DMS153 (cell line): ENCODE results near the gene CILP2.

Experiments used
- DNase-seq: peaks from one replicate; lab custom pipeline; 2025; lab: John Stamatoyannopoulos, UW

Gene CILP2, protein sequence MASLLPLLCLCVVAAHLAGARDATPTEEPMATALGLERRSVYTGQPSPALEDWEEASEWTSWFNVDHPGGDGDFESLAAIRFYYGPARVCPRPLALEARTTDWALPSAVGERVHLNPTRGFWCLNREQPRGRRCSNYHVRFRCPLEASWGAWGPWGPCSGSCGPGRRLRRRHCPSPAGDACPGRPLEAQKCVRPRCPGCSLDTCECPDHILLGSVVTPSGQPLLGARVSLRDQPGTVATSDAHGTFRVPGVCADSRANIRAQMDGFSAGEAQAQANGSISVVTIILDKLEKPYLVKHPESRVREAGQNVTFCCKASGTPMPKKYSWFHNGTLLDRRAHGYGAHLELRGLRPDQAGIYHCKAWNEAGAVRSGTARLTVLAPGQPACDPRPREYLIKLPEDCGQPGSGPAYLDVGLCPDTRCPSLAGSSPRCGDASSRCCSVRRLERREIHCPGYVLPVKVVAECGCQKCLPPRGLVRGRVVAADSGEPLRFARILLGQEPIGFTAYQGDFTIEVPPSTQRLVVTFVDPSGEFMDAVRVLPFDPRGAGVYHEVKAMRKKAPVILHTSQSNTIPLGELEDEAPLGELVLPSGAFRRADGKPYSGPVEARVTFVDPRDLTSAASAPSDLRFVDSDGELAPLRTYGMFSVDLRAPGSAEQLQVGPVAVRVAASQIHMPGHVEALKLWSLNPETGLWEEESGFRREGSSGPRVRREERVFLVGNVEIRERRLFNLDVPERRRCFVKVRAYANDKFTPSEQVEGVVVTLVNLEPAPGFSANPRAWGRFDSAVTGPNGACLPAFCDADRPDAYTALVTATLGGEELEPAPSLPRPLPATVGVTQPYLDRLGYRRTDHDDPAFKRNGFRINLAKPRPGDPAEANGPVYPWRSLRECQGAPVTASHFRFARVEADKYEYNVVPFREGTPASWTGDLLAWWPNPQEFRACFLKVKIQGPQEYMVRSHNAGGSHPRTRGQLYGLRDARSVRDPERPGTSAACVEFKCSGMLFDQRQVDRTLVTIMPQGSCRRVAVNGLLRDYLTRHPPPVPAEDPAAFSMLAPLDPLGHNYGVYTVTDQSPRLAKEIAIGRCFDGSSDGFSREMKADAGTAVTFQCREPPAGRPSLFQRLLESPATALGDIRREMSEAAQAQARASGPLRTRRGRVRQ

DNA sequence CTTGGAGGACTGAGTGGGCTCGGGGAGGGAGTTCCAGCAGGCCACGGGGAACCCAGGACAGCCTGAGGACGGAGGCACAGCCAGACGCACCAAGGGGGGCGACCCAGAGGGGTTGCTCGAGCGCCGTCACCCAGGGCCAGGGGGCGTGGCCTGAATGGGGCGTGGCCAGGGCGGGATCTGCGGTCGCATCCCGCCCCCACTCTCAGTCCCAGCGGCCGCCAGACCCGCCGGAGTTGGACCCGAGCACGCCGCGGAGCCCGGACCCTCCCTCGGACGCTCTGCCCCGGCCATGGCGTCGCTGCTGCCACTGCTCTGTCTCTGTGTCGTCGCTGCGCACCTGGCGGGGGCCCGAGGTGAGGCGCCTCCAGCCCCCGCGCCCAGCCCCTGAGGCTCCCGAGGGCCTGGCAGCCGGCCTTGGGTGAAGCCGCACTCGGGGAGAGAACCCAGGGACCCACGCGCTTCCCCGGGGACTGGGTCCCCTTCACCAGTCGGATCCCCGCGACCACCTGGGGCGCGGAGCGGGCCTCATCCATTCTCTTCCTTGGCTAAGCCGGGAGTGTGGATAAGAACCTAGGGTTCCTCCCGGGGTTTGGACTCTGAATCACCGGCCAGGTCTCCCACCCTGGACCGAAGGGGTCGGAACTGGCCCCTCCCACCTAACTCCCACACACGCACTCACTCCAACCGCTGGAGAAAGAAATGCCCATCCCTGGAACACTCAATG lies at the start of gene CILP2:
Gene CILP2, plus strand, starts transcription at position 205 of the 724 bp plus-strand sequence. Its CDS starts 85 bp downstream, at position 290.
- DNase-seq, result no peak

DNA sequence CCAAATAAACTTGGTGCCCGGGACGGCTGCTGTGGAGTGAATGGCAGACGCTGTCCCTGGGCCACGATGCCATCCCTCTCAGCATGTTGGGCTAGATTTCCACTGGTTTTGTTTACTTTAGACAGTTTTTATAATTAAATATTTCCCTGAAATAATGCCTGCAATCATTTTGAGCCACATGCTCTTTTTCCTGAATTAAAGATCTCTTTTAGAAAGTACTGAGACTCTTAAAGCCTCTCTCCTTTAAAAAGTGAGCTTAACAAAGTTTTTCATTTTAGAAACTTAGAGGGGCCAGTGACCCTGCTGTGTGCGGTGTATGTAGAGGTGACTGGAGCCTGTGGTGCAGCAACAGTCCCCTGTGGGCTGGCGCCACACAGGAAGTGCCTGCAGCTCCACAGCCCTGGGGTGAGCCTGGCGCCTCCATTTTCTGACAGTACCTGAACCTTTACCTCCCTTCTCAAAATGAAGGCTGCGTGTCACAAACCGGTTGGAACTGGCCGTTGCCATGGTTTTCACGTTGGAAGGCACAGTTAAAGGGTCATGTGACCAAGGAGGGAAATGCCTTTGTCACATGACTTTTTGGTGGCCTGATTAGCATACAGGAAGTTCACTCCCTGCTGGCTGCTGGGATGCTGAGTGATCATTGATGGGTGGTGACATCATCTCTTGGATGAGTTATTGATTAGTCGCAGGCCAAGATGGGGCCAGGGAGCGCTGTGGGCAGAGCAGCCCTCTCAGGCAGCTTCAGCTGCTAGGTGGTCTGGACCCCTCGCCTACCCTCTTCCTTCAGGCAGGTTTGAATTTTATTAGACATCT lies 49.0 kb upstream of the CILP2 start:
- DNase-seq, result peak; percentile 94

DNA sequence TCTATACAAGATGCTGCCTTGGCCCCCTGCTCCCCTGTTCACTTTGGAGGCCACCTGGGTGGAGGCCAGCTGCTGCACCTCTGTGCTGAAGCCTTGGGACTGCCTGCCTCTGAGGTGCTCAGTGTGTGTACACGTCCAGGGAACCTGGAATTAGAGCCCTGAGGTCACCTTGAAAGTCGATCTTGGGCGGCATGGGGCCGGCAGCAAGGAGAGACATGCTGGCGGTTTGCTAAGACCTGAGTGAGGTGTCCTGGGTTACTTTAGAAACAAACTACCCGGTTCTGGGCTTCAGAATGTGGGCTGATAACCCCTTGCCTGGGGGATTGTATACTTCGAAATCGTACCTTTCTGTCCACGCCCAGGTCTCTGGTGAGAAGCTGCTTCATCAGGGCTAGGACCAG lies 48.3 kb upstream of the CILP2 start:
- no peak for DNase-seq

DNA sequence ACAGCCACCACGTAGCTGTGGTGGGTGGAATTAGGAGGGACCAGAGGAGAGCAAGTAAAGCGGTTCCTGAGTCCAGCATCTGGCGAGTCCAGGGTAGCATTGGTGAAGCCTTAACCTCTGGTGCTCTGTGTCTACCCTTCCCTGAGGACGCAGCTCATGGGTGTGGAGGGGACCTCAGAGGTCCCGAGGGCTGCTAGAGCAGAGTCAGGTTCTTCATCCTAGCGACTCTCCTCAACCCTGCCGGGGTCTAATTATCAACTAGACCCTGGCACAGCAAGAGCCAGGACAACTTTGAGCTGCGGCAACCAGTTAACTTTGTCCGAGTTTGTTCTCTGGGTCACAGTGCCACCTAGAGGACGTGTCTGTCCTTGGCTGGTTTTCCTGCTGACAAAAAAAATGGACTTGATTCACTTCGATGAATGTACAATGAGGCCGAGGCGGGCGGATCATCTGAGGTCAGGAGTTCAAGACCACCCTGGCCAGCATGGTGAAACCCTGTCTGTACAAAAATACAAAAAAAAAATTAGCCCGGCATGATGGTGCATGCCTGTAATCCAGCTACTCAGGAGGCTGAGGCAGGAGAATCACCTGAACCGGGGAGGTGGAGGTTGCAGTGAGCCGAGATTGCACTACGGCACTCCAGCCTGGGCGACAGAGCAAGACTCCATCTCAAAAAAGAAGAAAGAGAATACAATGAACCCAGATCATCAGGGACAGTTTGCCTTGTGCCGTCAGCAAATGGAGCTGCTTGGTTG lies 47.7 kb upstream of the CILP2 start:
- DNase-seq, result peak; percentile 77

DNA sequence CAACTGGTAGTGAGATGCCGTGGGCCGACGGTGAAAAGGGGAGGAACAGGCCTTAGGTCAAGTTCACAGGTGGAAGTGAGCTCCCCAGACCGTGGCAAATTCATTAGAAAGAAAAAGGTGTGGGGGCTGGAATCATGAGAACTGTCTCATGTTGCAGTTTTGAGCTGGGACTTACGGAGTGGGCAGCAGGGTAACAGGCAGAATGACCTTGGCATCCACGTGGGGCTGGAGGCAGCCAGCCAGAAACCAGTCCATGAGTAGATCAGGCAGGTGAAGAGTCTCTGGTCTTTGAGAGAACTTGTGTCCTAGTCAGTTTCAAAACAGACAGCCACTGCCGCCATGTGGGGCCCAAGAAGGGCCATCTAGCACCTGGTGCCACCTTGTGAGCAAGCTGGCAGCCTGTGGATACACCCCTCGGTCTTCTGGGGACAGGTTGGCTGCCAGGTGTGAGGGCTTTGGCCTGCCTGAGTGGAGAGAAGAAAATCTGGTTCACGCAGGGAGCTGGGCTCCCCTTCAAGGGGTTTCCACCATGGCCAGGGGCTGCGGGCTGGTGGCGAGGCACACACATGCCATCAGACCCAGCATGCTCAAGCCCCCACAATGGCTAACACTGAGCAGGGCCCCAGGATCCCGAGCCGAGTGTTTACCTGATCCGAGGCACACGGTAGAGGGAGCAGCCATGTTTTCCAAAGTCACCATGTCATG lies 46.6 kb upstream of the CILP2 start:
- DNase-seq, result no peak

DNA sequence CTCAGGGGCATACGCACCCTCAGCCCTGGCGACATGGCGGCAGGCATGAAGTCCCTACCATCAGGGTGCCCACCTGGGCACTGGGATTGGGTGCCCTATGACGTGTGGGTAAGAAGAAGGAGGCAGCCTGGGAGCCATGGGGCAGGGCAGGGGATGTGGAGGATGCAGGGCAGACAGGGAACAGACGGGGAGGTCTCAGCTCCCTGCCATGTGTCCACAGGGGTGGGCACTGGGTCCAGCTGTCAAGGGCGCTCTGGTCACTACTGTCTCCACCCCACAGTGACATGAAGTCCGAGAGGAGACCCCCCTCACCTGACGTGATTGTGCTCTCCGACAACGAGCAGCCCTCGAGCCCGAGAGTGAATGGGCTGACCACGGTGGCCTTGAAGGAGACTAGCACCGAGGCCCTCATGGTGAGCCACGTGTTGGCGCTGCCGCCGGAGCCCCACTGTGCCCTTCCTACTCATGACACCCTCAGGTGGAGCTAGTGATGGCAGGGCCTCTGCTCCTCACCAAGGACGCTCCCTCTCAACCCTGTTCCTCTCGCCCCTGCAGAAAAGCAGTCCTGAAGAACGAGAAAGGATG lies 45.9 kb upstream of the CILP2 start:
- DNase-seq, result no peak

DNA sequence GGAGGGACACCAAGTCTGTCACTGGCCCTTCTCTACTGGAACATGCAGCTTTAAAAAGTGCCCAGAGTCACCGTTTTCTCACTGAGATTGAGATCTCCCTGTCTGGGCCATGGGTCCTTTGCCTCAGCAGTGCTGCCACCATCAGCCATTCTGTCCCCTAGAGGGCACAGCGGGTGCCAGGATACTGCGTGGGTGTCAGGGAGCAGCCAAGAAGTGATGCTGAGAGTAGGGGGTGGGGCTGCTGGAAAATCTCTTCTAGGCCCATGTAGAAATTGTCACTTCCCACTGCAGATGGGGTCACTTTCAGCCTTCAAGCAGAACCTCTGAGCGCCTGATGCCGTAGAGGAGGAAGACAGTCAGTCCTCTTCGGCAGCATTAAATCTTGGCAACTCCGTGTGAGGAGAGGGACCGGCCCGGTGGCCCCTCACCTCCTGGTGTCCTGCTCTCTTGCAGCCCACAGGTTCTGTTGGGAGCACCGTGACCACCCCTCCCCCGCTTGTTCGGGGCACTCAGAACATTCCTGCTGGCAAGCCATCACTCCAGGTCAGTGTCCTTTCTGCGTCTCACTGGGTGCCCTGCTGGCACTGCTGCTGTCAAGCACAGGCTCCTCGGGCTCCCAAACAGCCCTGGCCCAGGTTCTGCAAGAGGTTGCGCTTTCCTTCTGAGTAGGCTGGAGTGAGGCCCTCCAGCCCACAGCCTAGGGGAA lies 44.1 kb upstream of the CILP2 start:
- DNase-seq, result no peak

DNA sequence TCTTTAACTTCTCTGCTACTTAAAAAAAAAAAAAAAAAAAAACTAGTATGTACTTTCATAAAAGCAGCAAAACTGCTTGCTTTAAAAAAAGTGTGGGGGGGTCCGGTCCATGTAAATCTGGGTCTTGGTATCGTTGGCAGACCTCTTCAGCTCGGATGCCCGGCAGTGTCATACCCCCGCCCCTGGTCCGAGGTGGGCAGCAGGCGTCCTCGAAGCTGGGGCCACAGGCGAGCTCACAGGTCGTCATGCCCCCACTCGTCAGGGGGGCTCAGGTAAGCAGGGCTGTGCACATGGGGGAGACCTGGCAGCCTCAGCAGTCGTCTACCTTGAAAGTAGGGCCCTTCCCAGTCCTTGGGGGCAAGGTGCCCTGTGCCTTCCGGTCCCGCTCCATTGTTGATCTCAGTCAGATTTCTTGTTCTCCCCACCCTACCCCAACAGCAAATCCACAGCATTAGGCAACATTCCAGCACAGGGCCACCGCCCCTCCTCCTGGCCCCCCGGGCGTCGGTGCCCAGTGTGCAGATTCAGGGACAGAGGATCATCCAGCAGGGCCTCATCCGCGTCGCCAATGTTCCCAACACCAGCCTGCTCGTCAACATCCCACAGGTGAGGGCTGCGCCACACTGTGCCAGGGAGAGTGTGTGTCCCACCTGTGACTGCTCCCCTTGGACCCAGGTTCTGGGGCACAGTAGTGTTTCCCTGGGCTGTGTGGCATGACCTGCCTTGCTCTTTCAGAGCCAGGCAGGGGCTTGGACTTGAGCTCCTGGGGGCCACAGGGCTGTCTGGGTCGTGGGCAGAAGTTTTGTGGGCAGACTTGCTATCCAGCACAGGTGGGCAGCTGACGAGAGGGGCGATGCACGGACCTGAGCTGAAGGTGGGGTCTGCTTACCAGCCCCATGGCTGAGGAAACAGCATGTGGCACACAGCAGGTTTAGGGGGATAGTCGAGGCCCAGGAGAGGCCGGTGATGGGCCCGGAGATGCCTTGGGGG lies 42.2 kb upstream of the CILP2 start:
- no peak for DNase-seq

DNA sequence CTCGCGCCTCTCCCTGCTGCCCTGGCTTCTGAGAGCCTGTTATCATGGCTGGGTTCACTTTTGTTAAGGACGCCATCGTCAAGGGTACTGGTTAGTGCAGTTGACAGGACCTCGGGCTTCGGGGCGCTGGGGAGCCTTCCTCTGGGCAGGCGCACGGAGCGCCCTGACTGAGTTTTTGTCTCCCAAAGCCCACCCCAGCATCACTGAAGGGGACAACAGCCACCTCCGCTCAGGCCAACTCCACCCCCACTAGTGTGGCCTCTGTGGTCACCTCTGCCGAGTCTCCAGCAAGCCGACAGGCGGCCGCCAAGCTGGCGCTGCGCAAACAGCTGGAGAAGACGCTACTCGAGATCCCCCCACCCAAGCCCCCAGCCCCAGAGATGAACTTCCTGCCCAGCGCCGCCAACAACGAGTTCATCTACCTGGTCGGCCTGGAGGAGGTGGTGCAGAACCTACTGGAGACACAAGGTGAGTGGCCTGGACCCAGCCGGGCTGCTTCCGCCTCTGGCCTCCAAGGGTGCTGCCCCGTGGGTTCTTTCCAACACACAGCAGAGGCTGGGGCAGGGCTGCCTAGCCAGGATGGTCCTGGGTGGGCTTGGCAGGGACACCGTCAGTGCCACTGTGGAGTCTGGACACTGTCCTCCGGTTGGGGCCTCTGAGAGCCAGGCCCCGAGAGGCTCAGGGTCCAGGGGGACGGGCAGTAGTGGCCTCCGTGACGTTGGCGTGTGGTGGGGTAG lies 39.6 kb upstream of the CILP2 start:
- no peak for DNase-seq

DNA sequence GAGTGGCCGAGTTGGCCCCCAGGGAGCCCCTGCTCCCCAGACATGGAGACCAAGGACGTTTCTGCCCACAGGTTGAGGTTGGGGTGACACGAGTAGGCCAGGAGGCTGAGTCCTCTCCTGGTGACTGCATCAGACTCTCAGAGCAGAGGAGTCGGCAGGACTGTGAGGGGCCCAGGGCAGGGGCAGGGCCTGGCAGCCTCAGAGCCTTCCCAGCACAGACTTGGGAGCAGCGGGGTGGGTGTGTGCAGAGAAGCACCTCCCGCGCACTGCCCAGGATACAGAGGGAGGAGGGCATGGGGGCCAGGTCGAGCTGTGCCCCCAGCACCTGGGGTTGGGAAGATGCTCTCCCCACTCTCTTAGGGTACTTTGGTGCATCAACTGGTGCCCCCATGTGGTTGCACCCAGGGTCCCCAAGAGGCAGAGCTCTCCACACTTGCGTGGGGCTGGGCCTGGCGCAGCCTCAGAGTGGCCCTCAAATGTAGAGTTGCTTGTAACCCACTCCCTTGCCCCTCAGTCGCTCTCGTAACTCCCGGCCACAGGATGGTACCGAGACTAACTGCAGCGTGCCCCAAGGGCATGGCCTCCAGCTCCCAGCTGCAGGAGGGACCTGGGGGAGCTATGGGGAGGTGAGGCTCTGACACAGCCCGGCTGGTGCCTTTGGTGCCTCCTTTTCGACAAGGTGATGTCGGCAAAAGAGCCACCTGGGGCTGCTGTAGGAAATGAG lies 38.6 kb upstream of the CILP2 start:
- DNase-seq, result no peak

DNA sequence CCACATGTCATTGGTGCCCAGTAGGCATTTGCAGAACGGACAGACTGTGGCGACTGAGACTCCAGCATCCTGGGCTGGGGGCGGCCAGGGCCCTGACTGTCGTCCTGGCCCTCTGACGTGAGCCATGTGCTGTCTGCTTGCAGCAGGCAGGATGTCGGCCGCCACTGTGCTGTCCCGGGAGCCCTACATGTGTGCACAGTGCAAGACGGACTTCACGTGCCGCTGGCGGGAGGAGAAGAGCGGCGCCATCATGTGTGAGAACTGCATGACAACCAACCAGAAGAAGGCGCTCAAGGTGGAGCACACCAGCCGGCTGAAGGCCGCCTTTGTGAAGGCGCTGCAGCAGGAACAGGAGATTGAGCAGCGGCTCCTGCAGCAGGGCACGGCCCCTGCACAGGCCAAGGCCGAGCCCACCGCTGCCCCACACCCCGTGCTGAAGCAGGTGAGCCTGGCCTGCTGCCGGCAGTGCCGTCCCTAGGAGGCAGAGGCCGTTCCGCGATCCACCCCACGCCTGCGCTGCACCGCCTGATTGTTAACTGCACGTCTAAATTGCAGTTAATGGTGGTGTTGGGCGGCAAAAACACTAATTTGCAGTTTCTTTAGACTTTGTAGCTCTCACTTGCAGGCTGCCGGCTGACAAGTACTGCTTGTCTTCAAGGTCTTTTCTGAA lies 37.0 kb upstream of the CILP2 start:
- no peak for DNase-seq

DNA sequence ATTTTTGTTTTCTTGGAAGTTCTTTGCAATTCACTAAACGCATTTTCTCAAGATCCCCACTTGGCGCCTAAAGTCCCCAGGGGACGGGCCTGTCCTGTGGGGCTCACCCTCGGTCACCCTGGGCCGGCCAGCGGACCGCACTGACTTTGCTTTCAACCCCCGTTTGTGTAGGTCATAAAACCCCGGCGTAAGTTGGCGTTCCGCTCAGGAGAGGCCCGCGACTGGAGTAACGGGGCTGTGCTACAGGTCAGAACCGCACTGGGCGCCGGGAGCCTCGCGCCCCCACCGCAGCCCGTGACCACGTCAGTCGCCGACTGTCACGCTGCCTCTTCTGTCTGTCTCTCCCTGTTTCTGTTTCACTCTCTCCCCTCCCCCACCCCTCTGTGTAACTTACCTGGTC lies 36.3 kb upstream of the CILP2 start:
- no peak for DNase-seq

DNA sequence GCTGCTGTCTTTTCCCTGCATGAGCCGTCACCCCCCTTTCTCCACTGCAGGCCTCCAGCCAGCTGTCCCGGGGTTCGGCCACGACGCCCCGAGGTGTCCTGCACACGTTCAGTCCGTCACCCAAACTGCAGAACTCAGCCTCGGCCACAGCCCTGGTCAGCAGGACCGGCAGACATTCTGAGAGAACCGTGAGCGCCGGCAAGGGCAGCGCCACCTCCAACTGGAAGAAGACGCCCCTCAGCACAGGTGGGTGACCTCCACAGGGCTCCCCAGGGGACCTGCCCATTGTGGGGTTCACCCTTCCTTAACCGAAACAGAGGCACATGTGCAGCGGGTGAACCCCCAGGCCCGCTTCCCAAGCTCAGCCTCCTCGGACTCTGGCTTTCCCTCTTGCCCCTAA lies 35.8 kb upstream of the CILP2 start:
- DNase-seq, result no peak

DNA sequence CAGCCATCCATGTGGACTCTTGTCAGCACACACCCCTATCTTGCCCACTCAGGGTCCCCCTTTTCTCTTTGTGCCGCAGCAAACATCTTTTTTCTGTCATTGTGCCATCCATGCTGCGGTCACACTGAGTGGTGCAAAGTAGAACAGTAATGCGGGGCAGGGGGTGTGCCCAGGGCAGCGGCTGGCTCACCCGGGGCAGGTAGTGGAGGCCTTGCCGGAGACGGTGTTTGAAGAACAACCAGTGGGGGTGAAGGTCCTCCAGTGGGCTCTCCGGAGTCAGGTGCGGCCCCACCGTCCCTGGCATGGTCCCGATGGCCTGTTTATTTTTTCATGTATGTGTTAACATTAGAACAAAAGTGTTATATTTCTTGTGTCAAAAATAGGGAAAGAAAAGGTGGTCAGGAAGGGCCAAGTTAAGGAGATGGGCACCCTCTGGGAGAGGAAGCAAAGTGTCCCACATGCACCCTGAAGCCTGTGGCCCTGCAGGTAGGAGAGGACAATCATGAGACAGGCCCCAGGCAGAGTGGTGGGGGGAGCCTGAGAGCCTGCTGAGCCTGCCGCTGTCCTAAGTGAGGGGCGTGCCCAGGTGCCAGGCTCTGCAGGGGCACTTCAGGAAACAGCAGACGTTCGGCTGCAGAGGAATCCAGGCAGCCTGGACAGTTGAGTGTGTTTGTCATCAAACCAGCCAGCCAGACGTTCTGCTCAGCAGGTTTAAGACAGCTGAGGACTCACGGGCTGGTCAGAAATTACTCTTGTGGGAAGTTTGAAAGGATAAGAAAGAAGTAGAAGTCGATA lies 35.1 kb upstream of the CILP2 start:
- no peak for DNase-seq
